Loucy (cell line): ENCODE measurements around the gene CCDC88C.

Source experiments
- H2AFZ ChIP-seq: fragments of 200-600 bp; sonication (generic); 2 replicates; pipeline ENCODE4 v1.6.0; 2016; ENCODE audit warnings: antibody characterized with exemption, mild to moderate bottlenecking, low read length, moderate library complexity
- H3F3A ChIP-seq: fragments of 200-600 bp; 2 replicates; pipeline ENCODE4 v1.6.0; 2016; ENCODE audit warnings: antibody characterized with exemption, low read depth, mild to moderate bottlenecking
- H3K27me3 ChIP-seq: fragments of 200-600 bp; sonication (generic); 2 replicates; pipeline ENCODE4 v1.6.1; 2014; ENCODE audit warnings: low read length, mild to moderate bottlenecking; ENCODE audit not compliant: insufficient read depth, poor library complexity, severe bottlenecking
- H3K36me3 ChIP-seq: fragments of 200-600 bp; sonication (generic); 2 replicates; pipeline ENCODE4 v1.6.1; 2016; ENCODE audit warnings: low read length; ENCODE audit not compliant: insufficient read depth
- H3K4me1 ChIP-seq: fragments of 200-600 bp; sonication (generic); 2 replicates; pipeline ENCODE4 v1.5.1; 2014; ENCODE audit warnings: low read length, mild to moderate bottlenecking; ENCODE audit not compliant: insufficient read depth, poor library complexity, severe bottlenecking
- H3K4me2 ChIP-seq: fragments of 200-600 bp; sonication (generic); 2 replicates; pipeline ENCODE4 v1.6.0; 2014; ENCODE audit warnings: antibody characterized with exemption, low read length, low read depth, mild to moderate bottlenecking; ENCODE audit not compliant: poor library complexity, severe bottlenecking
- H3K4me3 ChIP-seq: fragments of 200-600 bp; sonication (generic); 2 replicates; pipeline ENCODE4 v1.5.1; 2014; ENCODE audit warnings: low read length, mild to moderate bottlenecking, mixed read lengths; ENCODE audit not compliant: poor library complexity, severe bottlenecking
- H3K79me2 ChIP-seq: fragments of 200-600 bp; sonication (generic); 2 replicates; pipeline ENCODE4 v1.6.1; 2014; ENCODE audit warnings: low read length; ENCODE audit not compliant: insufficient read depth
- H3K9ac ChIP-seq: fragments of 200-600 bp; sonication (generic); 2 replicates; pipeline ENCODE4 v1.6.0; 2014; ENCODE audit warnings: mild to moderate bottlenecking, low read depth, low read length, moderate library complexity; ENCODE audit not compliant: poor library complexity, severe bottlenecking
- H3K9me2 ChIP-seq: fragments of 200-600 bp; sonication (generic); replicated peaks from 2 replicates; pipeline ENCODE4 v1.6.1; 2016; ENCODE audit warnings: low read depth, low read length, mixed read lengths
- H3K9me3 ChIP-seq: fragments of 200-600 bp; sonication (generic); 2 replicates; pipeline ENCODE4 v1.6.1; 2014; ENCODE audit warnings: mild to moderate bottlenecking, antibody characterized with exemption, low read length, low read depth; ENCODE audit not compliant: insufficient read depth
- H4K20me1 ChIP-seq: fragments of 200-600 bp; sonication (generic); 2 replicates; pipeline ENCODE4 v1.6.0; 2014; ENCODE audit warnings: antibody characterized with exemption, low read length, mild to moderate bottlenecking; ENCODE audit not compliant: insufficient read depth, poor library complexity, severe bottlenecking
- EZH2phosphoT487 ChIP-seq: fragments of 200-600 bp; IDR thresholded peaks from 2 replicates; pipeline ENCODE4 v1.6.1; 2018; ENCODE audit warnings: antibody characterized with exemption, mild to moderate bottlenecking, moderate library complexity, borderline replicate concordance
- TF ChIP-seq, protein P1 (sequence below): fragments of 200-600 bp; sonication (generic); conservative IDR thresholded peaks from 2 replicates; pipeline ENCODE4 v1.5.1; 2014; ENCODE audit warnings: mild to moderate bottlenecking, antibody characterized with exemption, low read length

CCDC88C gene

DNA sequence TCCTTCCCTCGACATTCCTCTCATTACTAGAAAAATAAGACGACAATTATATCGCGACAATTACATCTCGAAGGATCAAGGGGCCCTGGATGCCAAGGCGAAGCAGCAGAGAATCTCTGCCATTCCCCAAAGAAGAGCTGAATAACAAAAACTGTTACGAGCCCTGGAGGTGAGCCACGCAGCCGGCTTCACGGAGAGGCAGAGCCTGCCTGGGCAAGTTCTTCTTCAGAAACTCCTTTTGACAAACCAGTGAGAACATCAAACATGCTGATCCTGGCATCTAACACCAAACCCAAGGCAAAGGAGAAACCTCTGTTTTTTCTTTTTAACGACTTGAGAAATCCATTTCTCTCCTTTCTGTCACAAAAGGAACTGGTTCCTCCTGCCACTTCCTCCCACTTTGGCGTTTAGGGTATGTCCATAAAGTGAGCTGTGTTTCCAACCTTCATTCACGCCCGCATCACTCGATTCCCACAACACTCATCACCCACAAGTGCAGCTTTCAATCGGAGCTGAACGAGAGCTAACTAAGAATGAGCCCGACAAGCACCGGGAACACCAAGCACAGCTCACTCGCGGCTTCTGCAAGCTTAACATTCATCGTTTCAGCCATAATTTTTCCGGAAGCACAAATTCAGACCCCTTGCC is 21.5 kb downstream of the CCDC88C start:
- H3K9me2 ChIP-seq, result no peaks in the 10 kb centered on the region
- H3K36me3 ChIP-seq, result peaks cover 20% of the 10 kb centered on the region; the same call in 1 of the 2 replicates
- no peak overlapping the region for H3K9ac ChIP-seq
- H3K4me2 ChIP-seq, result no peak overlapping the region
- no peak for TF ChIP-seq EZH2phosphoT487
- TF ChIP-seq, protein P1, sequence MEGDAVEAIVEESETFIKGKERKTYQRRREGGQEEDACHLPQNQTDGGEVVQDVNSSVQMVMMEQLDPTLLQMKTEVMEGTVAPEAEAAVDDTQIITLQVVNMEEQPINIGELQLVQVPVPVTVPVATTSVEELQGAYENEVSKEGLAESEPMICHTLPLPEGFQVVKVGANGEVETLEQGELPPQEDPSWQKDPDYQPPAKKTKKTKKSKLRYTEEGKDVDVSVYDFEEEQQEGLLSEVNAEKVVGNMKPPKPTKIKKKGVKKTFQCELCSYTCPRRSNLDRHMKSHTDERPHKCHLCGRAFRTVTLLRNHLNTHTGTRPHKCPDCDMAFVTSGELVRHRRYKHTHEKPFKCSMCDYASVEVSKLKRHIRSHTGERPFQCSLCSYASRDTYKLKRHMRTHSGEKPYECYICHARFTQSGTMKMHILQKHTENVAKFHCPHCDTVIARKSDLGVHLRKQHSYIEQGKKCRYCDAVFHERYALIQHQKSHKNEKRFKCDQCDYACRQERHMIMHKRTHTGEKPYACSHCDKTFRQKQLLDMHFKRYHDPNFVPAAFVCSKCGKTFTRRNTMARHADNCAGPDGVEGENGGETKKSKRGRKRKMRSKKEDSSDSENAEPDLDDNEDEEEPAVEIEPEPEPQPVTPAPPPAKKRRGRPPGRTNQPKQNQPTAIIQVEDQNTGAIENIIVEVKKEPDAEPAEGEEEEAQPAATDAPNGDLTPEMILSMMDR, result no peak
- H3K4me1 ChIP-seq, result peaks cover 51% of the 10 kb centered on the region
- H3F3A ChIP-seq, result 0 out of 2 replicates have a peak, but pooled peaks cover 4% of the 10 kb centered on the region
- no peak overlapping the region for H3K4me3 ChIP-seq
- H2AFZ ChIP-seq, result no peak overlapping the region
- H4K20me1 ChIP-seq, result peaks cover 92% of the 10 kb centered on the region
- peaks cover 99% of the 10 kb centered on the region for H3K79me2 ChIP-seq
- H3K27me3 ChIP-seq, result no peaks in the 10 kb centered on the region
- no peaks in the 10 kb centered on the region for H3K9me3 ChIP-seq

DNA sequence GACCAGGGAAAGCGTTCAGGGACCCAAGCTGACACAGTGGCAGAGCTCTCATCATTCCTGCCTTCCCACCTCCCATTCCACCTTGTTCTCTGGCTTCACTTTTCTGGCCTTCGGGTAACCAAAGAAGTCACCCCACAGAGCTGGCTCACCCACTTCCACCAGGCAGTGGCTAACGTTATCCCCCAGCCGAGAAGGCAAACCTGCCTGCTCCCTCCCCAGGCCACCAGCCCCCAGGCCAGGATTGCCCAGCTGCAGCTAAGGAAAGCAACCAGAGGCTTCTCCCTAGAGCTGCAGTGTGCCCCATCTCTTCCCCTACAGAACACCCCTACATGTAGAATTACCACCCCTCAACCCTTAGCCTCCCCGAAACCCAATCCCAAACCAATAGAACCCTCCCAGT is 22.2 kb downstream of the CCDC88C start:
- TF ChIP-seq, protein P1, result no peak
- Histone ChIP-seq H4K20me1 (peaks cover 94% of the 10 kb centered on the region), H3K4me1 (peaks cover 47% of the 10 kb centered on the region), H2AFZ (no peak overlapping the region), H3K27me3 (no peaks in the 10 kb centered on the region), H3K79me2 (peaks cover 100% of the 10 kb centered on the region), H3K36me3 (peaks cover 20% of the 10 kb centered on the region; the same call in 1 of the 2 replicates), H3K4me3 (no peak overlapping the region), H3K4me2 (no peak overlapping the region), H3K9me2 (no peaks in the 10 kb centered on the region), H3K9ac (no peak overlapping the region), H3F3A (0 out of 2 replicates have a peak, but pooled peaks cover 4% of the 10 kb centered on the region), H3K9me3 (no peaks in the 10 kb centered on the region)

DNA sequence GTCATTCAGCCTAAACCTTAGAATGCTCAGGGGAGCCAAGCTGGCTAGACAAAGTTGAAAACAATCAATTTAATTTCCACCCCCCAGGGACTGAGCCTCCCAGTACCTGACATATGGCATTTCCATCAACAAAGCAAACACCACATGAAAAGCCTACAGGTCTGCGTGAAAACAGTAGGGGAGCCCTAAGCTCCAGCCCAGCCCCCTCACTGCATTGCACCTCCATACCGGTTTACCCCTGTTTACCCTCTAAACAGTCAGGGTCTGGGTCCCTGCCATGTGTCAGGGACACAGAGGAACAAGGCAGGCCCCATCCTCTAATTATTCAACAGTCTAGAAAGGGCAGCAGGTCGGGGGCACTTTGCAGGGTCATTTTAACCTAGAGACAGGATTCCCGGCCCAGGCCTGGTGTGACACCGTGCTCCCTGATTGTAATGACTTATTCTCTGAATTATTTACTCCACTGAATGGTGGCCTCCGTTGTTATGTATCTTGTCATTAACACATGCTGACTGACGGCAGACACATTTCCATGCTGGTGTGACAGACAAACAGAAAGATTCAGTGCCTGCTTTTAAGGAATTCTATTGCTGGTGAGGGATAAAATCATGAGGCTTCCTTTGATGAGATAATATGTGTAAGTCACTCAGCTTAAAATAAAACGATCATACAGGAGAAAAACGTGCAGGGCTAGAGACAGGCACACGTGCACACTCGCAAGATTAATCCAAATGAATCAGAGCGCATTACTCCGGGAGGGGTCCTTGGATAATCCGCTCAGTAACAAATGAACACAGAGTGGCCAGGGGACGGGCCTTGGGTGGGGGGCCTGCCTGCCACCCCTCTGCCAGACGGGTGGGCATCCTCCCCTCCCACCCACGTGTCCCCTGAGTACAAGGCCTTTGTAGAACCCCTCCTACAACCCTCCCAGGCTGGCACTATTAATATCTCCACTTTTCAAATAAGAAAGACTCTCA is 23.2 kb downstream of the CCDC88C start:
- Histone ChIP-seq H3K9ac (no peak overlapping the region), H3K4me1 (peaks cover 39% of the 10 kb centered on the region), H3K9me3 (no peaks in the 10 kb centered on the region), H3F3A (0 out of 2 replicates have a peak, but pooled peaks cover 4% of the 10 kb centered on the region), H2AFZ (no peak overlapping the region), H3K9me2 (no peaks in the 10 kb centered on the region), H3K4me2 (no peak overlapping the region), H3K79me2 (peaks cover 97% of the 10 kb centered on the region), H3K4me3 (no peak overlapping the region), H3K27me3 (no peaks in the 10 kb centered on the region), H4K20me1 (peaks cover 94% of the 10 kb centered on the region), H3K36me3 (peaks cover 20% of the 10 kb centered on the region; the same call in 1 of the 2 replicates)
- no peak for TF ChIP-seq EZH2phosphoT487
- TF ChIP-seq, protein P1, result no peak
